ENCODE data around the gene RABGAP1L.
A peak's percentile ranks its signal among the peaks of the same experiment; 100 is the strongest.

Gene RABGAP1L

DNA sequence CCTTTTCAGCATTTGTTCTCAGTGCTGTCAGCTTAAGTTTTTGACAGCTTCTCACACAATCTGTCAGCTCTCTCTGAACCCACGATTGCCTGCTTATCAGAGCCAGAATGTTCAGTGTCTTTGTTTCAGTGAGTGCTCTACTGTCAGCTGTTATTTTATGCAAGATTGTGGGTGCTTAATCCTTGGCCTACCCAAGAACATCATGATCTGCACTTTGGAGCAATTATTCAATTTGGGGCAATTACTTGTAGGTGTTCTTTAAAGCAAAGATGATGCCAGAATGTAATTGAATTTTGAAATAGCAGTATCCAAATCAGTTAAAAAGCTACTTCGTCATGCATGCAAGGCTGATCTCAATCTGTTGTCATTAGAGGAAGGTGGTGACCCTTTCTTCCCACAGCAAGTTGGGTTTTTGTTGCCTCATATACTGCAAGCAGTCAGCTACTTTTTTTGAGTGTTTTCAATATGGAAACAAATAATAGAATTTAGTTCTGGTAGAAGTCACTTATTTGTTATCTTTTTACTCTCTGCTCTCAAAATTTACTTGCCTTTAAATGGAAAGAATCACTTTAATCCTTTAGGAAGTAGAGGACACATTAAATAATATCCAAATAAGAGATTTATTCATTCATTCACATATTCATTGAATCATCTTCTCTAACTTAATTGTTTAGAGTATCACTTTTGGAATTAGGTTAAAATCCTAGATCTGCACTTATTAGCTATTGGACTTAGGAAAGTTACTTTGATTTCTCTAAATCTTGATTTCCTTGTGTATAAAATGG is 586.9 kb downstream of the RABGAP1L start:
- TF ChIP-seq, protein P1, sequence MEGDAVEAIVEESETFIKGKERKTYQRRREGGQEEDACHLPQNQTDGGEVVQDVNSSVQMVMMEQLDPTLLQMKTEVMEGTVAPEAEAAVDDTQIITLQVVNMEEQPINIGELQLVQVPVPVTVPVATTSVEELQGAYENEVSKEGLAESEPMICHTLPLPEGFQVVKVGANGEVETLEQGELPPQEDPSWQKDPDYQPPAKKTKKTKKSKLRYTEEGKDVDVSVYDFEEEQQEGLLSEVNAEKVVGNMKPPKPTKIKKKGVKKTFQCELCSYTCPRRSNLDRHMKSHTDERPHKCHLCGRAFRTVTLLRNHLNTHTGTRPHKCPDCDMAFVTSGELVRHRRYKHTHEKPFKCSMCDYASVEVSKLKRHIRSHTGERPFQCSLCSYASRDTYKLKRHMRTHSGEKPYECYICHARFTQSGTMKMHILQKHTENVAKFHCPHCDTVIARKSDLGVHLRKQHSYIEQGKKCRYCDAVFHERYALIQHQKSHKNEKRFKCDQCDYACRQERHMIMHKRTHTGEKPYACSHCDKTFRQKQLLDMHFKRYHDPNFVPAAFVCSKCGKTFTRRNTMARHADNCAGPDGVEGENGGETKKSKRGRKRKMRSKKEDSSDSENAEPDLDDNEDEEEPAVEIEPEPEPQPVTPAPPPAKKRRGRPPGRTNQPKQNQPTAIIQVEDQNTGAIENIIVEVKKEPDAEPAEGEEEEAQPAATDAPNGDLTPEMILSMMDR (conservative IDR thresholded peaks at IDR 0.05; ENCODE audit: low read depth) = no peak
- POLR2A ChIA-PET (ENCODE audit: low non-redundant PET) = no interaction called here
- CTCF ChIA-PET = interaction anchor here (1.5 kb wide), 1 partner anchor 484 kb away, joined by 5 read pairs; no protein-coding TSS in a partner anchor
- no peak for DNase-seq (ENCODE audit: low spot score)
- no peak overlapping the region for H3K27ac ChIP-seq

DNA sequence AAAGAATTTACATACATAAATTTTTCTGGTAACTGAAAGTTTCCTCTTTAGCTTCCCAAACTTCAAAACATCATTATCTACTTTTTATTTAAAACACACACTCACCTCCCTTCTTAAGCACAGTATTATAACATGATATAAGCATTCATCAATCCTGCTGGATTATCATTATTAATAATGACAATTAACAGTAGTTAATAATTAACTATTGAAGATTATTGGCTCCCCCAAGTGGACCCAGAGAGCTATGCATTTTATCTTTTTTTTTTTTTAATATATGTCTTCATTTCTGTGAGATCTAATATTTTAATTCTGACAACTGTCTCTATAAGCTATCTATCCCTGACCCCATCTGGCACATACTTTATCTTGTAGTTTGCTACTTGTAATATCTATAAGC is 588.3 kb downstream of the RABGAP1L start:
- no peak for DNase-seq (ENCODE audit: low spot score)
- no peak overlapping the region for H3K27ac ChIP-seq
- ChIA-PET CTCF (interaction anchor here (0.6 to 1.9 kb wide), 3 partner anchors 485 to 801 kb away, joined by 3 to 13 read pairs (median 3); no protein-coding TSS in a partner anchor), POLR2A (ENCODE audit: low non-redundant PET) (no interaction called here)
- TF ChIP-seq, protein P1 (conservative IDR thresholded peaks at IDR 0.05; ENCODE audit: low read depth) = peak; percentile 38; the same call in 1 of the 2 replicates

DNA sequence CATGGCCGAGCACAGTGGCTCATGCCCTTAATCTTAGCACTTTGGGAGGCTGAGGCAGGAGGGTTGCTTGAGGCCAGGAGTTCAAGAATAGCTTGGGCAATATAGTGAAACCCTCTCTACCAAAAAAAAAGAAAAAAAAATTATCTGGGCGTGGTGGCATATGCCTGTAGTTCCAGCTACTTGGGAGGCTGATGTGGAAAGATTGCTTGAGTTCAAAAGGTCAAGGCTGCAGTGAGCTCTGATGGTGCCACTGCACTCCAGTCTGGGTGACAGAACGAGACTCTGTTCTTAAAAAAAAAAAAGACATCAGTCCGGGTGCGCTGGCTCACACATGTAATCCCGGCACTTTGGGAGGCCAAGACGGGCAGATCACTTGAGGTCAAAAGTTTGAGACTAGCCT is 589.3 kb downstream of the RABGAP1L start:
- DNase-seq (ENCODE audit: low spot score) = no peak
- no peak overlapping the region for H3K27ac ChIP-seq
- TF ChIP-seq, protein P1 (conservative IDR thresholded peaks at IDR 0.05; ENCODE audit: low read depth) = no peak
- CTCF ChIA-PET = interaction anchor here (1.1 to 1.9 kb wide), 2 partner anchors 486 to 489 kb away, joined by 3 to 13 read pairs; no protein-coding TSS in a partner anchor
- POLR2A ChIA-PET (ENCODE audit: low non-redundant PET) = no interaction called here

DNA sequence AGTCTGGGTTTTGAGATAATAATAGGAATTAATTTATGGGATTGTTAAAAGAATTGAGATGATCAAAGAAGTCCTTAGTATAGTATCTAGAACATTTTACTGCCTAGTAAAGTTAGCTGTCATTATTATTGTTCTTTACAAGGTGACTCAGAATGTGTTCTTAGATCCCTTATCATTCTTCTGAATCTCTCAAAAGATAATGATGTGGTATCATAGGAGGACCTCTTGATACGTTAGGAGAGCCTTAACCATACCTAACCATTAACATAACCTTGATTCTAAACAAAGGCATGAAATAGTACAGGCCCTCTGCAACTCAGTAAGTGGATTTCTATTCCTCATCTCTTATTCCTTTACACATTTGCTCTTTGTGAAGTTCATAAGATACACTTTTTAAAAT is 593.8 kb downstream of the RABGAP1L start:
- ChIA-PET POLR2A (ENCODE audit: low non-redundant PET) (no interaction called here), CTCF (no interaction called here)
- DNase-seq (ENCODE audit: low spot score) = no peak
- H3K27ac ChIP-seq = no peak overlapping the region
- TF ChIP-seq, protein P1 (conservative IDR thresholded peaks at IDR 0.05; ENCODE audit: low read depth) = no peak

DNA sequence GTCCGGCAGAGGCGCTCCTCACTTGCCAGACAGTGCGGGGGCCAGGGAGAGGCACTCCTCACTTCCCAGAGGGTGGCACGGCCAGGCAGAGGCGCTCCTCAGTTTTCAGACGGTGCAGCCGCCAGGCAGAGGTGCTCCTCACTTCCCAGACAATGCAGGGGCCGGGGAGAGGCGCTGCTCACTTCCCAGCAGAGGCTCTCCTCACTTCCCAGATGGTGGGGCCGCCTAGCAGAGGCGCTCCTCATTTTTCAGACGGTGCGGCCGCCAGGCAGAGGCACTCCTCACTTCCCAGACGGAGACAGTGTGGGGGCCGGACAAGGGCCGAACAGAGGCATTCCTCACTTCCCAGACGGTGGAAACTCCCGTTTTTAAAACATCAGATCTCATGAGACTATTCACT is 602.0 kb downstream of the RABGAP1L start:
- CTCF ChIA-PET = interaction anchor here (0.7 kb wide), 1 partner anchor 237 kb away, joined by 4 read pairs; no protein-coding TSS in a partner anchor
- DNase-seq (ENCODE audit: low spot score) = no peak
- POLR2A ChIA-PET (ENCODE audit: low non-redundant PET) = no interaction called here
- no peak overlapping the region for H3K27ac ChIP-seq
- TF ChIP-seq, protein P1 (conservative IDR thresholded peaks at IDR 0.05; ENCODE audit: low read depth) = no peak

DNA sequence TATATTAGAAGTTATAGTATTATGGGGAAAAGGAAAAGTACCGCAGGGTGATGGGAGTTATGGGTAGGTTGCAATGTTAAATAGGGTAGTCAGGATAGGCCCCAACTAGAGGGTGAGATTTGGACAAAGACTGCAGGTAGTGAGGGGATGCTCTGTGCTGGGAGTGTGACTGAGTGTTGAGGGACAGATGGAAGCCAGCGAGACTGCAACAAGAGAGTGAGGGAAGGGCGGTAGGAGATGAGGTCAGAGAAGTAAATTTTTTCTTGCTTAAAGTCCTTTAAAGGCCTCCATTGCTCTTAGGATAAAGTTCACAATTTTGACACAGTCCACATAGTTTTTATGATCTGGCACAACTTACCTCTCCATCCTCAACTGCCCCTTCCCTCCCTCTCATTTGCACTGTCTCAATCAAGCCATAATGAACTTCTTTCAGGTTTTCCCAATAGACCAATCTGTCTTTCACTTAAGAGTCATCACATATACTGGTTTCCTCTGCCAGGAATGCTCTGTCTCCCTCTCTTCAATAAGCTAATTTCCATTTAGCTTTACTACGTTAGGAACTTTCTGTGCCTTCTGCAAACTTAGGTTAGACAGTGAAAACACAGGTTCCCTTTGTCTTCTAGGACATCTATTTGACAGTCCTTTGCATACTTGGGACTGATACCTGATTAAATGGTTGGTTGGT is 602.7 kb downstream of the RABGAP1L start:
- POLR2A ChIA-PET (ENCODE audit: low non-redundant PET) = interaction anchor here (0.6 kb wide), 1 partner anchor 924 kb away, joined by 7 read pairs; no protein-coding TSS in a partner anchor
- H3K27ac ChIP-seq = no peak overlapping the region
- TF ChIP-seq, protein P1 (conservative IDR thresholded peaks at IDR 0.05; ENCODE audit: low read depth) = no peak
- no peak for DNase-seq (ENCODE audit: low spot score)
- CTCF ChIA-PET = interaction anchor here (0.5 kb wide), 1 partner anchor 517 kb away, joined by 3 read pairs; no protein-coding TSS in a partner anchor

All from RWPE1 (cell line).